GM18870 (cell line): ENCODE results near the gene NCOR2.
"Not testable (repeated sequence)": the region's sequence is repeated elsewhere in the genome, so short reads cannot be mapped to it uniquely, and the experiment has no call there.

Experiments
- ATAC-seq: cut with Tn5 transposase; IDR thresholded peaks from one replicate; pipeline ENCODE4 v1.9.1; 2021; ENCODE audit warnings: moderate library complexity; ENCODE audit not compliant: unreplicated experiment

The NCOR2 gene

GRCh38 chr12:124601706-124602105 is 34.3 kb upstream of the NCOR2 start:
- ATAC-seq = no peak

GRCh38 chr12:124599074-124599999 is 31.9 kb upstream of the NCOR2 start:
- no peak for ATAC-seq

- ATAC-seq = no peak
Observed at GRCh38 chr12:124597041-124597440, 29.6 kb upstream of the NCOR2 start.

GRCh38 chr12:124595444-124595843 is 28.0 kb upstream of the NCOR2 start:
- no peak for ATAC-seq

- ATAC-seq = no peak
Observed at GRCh38 chr12:124594851-124595250, 27.4 kb upstream of the NCOR2 start.

GRCh38 chr12:124593851-124594401 is 26.5 kb upstream of the NCOR2 start:
- no peak for ATAC-seq

- no peak for ATAC-seq
Observed at GRCh38 chr12:124593176-124593575, 25.8 kb upstream of the NCOR2 start.

GRCh38 chr12:124592481-124593160 is 25.2 kb upstream of the NCOR2 start:
- ATAC-seq = no peak

GRCh38 chr12:124592050-124592449 is 24.6 kb upstream of the NCOR2 start:
- no peak for ATAC-seq

GRCh38 chr12:124590447-124590846 is 23.0 kb upstream of the NCOR2 start:
- ATAC-seq = no peak

GRCh38 chr12:124588751-124589267 is 21.4 kb upstream of the NCOR2 start:
- no peak for ATAC-seq

GRCh38 chr12:124588018-124588634 is 20.7 kb upstream of the NCOR2 start:
- ATAC-seq = no peak

- ATAC-seq = no peak
Observed at GRCh38 chr12:124586756-124587155, 19.3 kb upstream of the NCOR2 start.

- ATAC-seq = not testable (repeated sequence)
Observed at GRCh38 chr12:124584494-124584893, 17.1 kb upstream of the NCOR2 start.

- ATAC-seq = no peak
Observed at GRCh38 chr12:124583854-124584253, 16.4 kb upstream of the NCOR2 start.

- no peak for ATAC-seq
Observed at GRCh38 chr12:124582108-124582424, 14.7 kb upstream of the NCOR2 start.

GRCh38 chr12:124581307-124582107 is 14.1 kb upstream of the NCOR2 start:
- ATAC-seq = no peak

- ATAC-seq = no peak
Observed at GRCh38 chr12:124579921-124580517, 12.6 kb upstream of the NCOR2 start.

GRCh38 chr12:124578854-124579253 is 11.4 kb upstream of the NCOR2 start:
- no peak for ATAC-seq

- no peak for ATAC-seq
Observed at GRCh38 chr12:124578445-124578844, 11.0 kb upstream of the NCOR2 start.
